NCI-H128 (cell line): Measurements from ENCODE around the gene BRD4.

ENCODE experiments used
- DNase-seq: peaks from one replicate; lab custom pipeline; 2025; ENCODE audit not compliant: unreplicated experiment; lab: John Stamatoyannopoulos, UW

The BRD4 gene

DNA sequence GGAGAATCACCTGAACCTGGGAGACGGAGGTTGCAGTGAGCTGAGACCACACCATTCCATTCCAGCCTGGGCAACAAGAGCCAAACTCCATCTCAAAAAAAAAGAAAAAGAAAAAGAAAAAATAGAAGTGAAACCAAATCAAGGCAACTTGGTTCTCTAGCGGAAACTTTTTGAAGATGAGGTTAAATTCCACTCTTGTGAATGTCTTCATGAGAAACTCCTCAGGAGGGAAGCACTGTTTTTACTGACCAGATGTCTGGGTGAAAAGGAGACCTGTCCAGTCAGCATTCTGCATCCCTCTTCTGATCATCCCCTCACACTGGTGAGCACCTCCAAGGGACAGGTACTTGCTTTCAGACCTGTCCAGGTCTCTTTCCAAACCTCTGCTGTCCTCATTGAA lies 15.8 kb downstream of the BRD4 start:
- no peak for DNase-seq

DNA sequence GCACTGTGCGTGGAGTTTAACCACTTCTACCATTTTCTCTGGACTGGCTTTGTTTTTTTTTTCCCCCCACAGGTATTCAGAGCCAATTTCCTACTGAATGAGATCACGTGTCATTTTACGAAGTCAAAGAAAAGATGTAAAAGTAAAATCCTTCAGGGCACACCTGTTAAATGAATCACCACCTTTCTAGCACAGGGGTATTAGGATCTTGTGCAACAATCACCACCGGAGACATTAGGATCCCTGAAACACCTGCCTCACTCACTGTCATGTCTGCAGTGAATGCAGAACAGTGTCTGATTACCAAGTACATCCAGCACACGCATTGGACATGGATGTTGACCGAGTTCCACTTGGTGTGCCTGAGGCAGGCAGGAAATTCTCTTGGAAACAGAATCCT lies 17.2 kb downstream of the BRD4 start:
- no peak for DNase-seq

GRCh38 chr19:15313649-15314279 lies 18.6 kb downstream of the BRD4 start:
- no peak for DNase-seq

DNA sequence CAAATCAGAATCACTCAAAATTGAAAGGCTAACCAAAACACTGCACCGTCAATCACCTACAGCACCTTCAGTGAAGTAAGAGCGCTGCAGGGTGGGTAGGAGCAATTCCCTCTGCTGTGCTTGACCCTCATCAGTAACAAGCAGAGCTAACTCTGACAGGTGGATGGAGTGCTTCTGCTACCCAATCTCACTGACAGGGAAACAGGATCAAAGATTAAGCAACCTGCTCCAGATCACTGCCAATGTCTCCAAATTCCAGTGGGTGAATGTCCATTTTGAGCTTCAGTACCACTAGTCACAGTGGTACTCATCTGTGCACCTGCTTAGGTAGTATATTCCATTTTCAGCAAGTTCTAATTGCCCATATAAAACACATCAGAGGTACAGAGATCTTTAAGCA lies 25.2 kb downstream of the BRD4 start:
- DNase-seq: no peak

GRCh38 chr19:15305582-15306334 lies 26.6 kb downstream of the BRD4 start:
- no peak for DNase-seq

- no peak for DNase-seq
Observed at GRCh38 chr19:15304140-15304705, 28.1 kb downstream of the BRD4 start.

GRCh38 chr19:15303105-15303780 lies 29.1 kb downstream of the BRD4 start:
- DNase-seq: no peak

- DNase-seq: no peak
Observed at GRCh38 chr19:15300533-15301197, 31.7 kb downstream of the BRD4 start.

DNA sequence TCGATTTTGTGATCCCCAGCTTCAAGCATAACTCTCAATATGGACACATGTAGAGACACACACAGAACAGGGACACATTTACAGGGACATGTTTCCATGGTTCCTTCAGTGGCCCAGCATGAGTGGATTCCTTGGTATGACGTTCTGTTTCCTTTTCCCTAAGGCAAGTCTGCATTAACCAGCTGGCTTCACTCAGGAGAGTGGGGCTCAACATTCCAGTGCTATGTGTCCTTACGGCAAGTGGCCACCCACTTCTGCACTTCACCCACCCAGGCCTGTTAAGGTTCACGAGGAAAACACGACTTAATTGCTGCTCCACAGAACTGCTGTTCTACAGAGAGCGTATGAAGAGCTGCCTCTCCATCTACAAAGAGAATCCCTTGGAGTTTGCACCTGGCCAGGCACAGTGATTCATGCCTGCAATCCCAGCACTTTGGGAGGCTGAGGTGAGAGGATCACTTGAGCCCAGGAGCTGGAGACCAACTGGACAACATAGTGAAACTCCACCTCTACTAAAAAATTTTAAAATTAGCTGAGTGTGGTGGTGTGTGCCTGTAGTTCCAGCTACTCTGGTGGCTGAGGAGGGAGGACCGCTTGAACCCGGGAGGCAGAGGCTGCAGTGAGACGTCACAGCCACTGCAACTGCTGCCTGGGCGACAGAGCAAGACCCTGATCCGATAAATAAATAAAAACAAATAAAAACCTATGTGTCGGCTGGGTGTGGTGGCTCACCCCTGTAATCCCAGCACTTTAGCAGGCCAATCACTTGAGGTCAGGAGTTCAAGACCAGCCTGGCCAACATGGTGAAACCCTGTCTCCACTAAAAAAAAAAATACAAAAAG lies 32.5 kb downstream of the BRD4 start:
- DNase-seq: no peak

DNA sequence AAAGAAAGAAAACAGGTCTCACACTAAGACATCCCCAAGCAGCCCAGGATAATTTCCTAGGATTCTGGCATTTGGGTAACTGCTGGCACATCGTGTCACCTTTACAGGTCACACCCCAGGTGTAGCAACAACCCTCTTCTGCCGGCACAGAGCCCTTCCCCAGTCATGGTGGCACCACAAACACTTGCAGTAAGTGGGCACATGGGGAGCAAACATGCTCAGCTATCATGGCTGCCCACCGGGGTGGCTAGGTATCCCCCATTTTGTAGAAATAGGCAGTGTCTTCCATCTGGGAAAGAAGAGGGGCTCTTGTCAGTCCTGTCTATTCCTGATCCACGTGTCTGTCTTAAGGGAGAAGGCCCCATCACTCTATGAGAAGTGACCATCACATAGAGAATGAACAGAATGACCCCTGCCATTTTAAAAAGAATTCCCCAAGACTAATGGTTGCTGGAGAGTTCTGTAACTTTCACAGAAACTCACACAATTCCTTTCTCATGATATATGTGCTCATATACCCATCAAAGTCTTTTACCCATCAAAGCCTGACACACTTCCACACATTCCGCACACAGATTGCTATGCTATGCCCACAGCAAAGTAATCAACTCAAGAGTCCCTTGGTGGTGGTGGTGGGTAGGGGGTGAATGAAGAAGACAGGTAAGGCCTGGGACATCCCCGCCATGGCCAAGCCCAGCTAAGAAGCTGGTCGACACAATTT lies 33.3 kb downstream of the BRD4 start:
- no peak for DNase-seq

- DNase-seq: no peak
Observed at GRCh38 chr19:15297416-15298224, 34.7 kb downstream of the BRD4 start.

GRCh38 chr19:15296841-15297415 lies 35.4 kb downstream of the BRD4 start:
- DNase-seq: no peak

GRCh38 chr19:15296353-15296752 lies 36.0 kb downstream of the BRD4 start:
- no peak for DNase-seq

- no peak for DNase-seq
Observed at GRCh38 chr19:15294561-15294990, 37.8 kb downstream of the BRD4 start.

DNA sequence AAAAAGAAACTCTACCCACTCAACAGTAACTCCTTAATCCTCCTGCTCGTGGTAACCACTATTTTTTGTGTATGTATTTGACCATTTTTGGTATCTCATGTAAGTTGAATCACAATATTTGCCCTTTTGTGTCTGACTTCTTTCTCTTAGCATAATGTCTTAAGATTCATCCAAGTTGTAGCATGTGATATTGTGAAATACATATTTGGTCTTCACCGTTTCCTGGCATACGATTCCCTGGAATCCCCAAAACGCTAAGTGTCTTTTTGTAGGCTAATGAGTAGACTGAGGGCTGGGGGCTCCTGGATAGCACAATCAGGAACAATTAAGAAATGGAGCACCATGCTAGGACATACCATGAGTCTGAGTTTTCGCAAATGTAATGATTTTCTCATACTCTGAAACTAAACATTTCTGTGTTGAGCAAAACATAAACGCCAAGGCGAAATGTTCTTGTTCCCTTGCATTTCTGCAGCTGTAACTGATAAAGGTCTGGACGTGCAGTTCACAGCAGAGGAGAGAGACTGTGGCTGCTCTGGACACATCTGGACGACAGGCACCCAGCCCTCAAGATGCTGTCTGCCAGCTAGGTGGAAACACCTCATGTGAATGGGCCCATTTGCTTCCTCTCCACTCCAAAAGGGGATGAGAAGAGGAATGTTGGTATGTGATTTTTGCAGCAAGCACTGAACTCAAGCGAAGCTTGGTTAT lies 38.4 kb downstream of the BRD4 start:
- DNase-seq: no peak

DNA sequence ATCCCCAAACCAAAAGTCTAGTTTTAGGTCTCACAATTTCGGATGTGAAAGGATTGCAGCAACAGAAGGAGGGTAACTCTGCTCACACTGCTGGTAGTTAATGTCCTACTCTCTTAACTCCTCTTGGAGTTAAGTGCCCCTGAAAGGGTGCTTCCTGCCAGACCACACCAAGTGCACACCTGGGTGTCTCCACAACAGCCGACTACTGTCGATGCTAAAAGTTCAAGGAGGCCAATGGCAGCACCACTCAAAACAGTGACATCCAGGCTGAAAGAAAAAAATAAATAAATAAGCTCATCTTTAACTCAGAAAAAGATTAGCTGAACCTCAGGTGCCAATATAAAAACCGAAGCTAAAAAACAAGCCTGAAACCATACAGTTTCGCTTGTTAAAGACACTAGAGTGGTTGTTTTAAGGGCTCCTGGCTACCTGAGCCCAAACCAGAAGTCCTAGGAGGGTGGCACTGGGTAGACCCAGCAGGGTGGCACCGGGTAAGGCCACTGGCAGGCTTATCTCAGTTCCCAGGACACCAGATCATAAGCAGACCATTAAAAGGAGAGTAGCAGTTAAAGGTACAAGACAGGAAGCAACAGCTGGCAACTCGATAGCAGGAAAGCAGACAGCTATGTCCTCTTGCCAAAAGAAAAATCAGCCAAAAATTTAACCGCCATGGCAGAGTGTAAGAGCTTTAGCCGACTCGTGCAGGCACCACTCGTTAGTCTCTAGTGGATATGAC lies 39.3 kb downstream of the BRD4 start:
- DNase-seq: no peak

DNA sequence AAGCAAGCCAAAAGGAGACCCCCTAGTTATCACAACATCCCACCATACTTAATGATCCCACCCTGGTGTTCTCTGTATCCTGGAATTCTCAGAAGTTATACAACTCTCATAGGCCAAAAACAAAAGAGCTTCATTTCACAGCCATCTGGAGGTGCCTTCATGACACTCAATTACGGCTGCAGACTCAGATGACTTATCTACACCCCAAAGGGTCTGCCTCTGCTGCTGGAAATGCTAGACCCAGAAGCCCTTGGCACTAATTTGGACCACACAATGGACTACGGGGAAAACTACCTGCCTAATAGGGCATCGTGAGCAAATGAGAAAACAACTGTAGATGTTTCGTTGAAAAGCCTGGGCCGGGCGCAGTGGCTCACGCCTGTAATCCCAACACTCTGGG lies 40.2 kb downstream of the BRD4 start:
- DNase-seq: no peak
